A673 (cell line): ENCODE results near the gene SNCB.

Experiments used
- CTCF ChIP-seq: fragments of 300-800, 200-600 bp; sonication (generic); conservative IDR thresholded peaks from 2 replicates; pipeline ENCODE4 v1.5.1; 2017; ENCODE audit warnings: low read depth, mild to moderate bottlenecking, antibody characterized with exemption, low read length, moderate library complexity, mixed read lengths
- EZH2 ChIP-seq: fragments of 200-600 bp; sonication (generic); IDR thresholded peaks from 2 replicates; pipeline ENCODE4 v1.6.1; 2017; ENCODE audit warnings: borderline replicate concordance, low read depth, mild to moderate bottlenecking, mixed read lengths, antibody characterized with exemption, low read length; ENCODE audit not compliant: poor library complexity, severe bottlenecking

- TF ChIP-seq EZH2, result no peak
- TF ChIP-seq CTCF, result no peak
These were observed 3.5 kb downstream of the SNCB start for GRCh38 chr5:176626876-176627236.
